GM12892 (cell line): Measurements from ENCODE around the gene ZNF711. TPM values are rescaled to one million over a fixed set of nuclear protein-coding genes. Genes with fewer than 3 reads are reported as not detected.
"Not testable (repeated sequence)": the region's sequence is repeated elsewhere in the genome, so short reads cannot be mapped to it uniquely, and the experiment has no call there.

ENCODE experiments used
- DNase-seq: peaks from one replicate; pipeline ENCODE4 v3.0.0; 2011; ENCODE audit not compliant: insufficient read length
- FAIRE-seq: peaks from 2 replicates; lab custom pipeline; 2011; peaks lifted over from hg19 to GRCh38; lab: Jason Lieb, UNC
- POLR2A ChIP-seq: IDR thresholded peaks from 2 replicates; pipeline ENCODE4 v1.6.1; 2011; ENCODE audit warnings: low read depth, low read length, control low read depth
- POLR2AphosphoS5 ChIP-seq: IDR thresholded peaks from 2 replicates; pipeline ENCODE4 v1.6.1; 2011; ENCODE audit warnings: low read depth, low read length, control low read depth
- TAF1 ChIP-seq: IDR thresholded peaks from 2 replicates; pipeline ENCODE4 v1.6.1; 2011; ENCODE audit warnings: low read depth, mild to moderate bottlenecking, control low read depth, low read length, borderline replicate concordance
- polyA plus RNA-seq: library from polyadenylated mRNA; unstranded; fragments of >200 nt; gene quantifications from one replicate; pipeline ENCODE4 v1.2.1, GENCODE V29; 2012; ENCODE audit warnings: missing spikeins, inconsistent platforms; ENCODE audit not compliant: missing spikeins

The ZNF711 gene
- polyA plus RNA-seq = 8.1 TPM

DNA sequence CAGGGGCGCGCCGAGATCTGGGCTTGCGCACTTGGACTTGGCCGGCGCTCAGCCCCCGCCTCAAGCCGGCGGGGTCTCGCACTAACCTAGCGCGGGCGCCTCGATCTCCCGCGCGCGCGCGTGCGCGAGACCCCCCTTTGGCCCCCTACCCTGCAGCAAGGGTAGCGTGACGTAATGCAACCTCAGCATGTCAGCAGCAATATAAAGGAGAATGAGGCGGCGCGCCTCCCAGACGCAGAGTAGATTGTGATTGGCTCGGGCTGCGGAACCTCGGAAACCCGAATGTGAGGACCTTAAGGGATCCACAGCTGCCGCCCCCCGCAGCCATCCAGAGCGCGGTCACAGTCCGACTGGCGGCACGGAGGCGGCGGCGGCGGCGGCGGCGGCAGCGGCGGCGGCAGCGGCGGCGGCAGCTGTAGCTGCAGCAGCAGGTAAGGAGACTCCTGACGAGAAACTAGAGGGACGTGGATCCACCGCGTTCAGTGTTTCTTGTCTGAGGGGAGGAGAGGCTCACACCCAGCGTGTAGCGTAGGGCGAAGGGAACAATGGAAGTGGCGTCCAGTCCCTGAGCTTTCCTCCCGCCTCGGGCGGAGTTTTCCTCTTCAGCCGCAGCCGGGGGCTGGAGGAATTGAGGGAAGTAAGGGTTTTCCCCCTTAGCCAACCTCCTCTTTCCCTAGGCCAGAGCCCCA is at the start of gene ZNF711, which contains the start of gene SATL1:
Gene ZNF711, plus strand, starts transcription at position 231 of the 689 bp plus-strand sequence. CDS start 3,582 bp downstream, outside the sequence.
Gene SATL1, minus strand, starts transcription at position 19 of the 689 bp plus-strand sequence. CDS start 134,811 bp downstream, outside the sequence.
- DNase-seq (peak; percentile 13), FAIRE-seq (peak; percentile 57)
- TF ChIP-seq TAF1 = no peak
- TF ChIP-seq POLR2AphosphoS5 = no peak
- no peak for TF ChIP-seq POLR2A

DNA sequence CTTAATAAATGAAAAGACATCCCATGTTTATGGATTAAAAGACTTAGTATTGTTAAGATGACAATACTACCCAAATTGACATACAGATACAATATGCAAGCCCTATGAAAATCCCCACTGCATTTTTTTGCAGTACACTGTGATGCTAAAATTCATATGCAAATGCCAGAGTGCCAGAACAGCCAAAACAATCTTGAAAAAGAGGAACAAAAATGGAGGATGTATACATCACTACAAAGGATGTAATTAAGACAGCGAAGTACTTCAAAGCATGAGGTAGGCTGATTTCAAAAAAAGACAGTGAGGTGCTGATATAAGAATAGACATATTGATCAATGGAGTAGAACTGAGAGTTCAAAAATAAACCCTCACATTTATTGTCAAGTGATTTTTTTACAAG is 47.5 kb upstream of the ZNF711 start:
- no peak for FAIRE-seq
- TF ChIP-seq POLR2AphosphoS5 (no peak), TAF1 (no peak), POLR2A (no peak)
- DNase-seq = no peak

DNA sequence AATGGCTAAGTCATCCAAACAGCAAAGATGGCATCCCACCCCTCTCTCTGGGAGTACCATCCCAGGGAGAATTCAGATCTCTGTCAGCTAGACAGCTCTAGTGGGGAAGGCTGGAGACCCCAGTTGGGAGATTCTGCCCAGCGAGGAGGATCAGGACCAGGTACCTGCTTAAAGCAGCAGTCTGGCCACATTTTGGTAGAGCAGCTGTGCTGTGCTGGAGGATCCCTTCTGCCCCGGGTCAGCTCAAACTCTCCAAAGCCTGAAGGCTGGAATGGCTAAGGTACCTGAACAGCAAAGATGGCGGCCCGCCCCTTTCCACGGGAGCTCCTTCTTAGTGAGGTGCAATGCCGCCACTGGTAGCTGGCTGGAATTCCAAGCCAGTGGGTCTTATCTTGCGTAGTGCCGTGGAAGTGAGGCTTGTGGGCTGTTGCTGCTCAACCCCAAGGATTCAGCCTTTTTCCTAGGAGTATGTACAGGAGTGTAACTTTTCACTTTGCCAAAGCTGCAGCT is 40.3 kb upstream of the ZNF711 start:
- DNase-seq = no peak
- FAIRE-seq = no peak
- no peak for TF ChIP-seq POLR2A

DNA sequence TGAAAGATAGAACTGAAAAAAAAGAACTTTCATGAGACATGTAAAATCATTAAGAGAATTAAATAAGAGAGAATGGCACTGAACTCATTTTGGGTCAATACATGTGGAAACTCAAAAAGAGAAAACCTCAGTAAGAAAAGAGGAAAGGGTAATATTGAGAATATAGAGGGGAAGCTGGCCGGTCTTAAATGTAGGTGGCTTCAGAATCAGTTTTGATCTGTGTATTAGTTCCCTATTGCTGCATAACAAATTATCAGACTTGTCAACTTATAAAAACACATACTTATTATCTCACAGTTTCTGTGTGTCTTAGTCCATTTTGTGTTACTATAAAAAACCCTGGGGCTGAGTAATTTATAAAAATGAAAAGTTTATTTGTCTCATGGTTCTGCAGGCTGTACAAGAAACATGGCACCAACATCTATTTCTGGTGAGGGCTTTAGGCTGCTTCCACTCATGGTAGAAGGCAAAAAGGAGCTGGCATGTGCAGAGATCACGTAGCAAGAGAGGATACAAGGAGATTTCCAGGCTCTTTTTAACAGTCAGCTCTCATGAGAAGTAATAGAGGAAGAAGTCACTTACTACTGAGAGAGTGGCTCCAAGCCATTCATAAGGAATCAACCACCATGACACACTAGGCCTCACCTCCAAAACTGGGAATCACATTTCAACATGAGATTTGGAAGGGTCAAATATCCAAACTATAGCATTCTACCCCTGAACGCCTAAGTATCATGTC is 29.8 kb upstream of the ZNF711 start:
- TF ChIP-seq POLR2AphosphoS5 = no peak
- no peak for TF ChIP-seq POLR2A
- TF ChIP-seq TAF1 = no peak
- FAIRE-seq = no peak
- no peak for DNase-seq

- TF ChIP-seq POLR2AphosphoS5 = no peak
- no peak for TF ChIP-seq TAF1
- TF ChIP-seq POLR2A = no peak
- no peak for DNase-seq
- FAIRE-seq = no peak
Observed at GRCh38 chrX:85215946-85216345, 27.8 kb upstream of the ZNF711 start.

GRCh38 chrX:85221361-85221760 is 22.4 kb upstream of the ZNF711 start:
- TF ChIP-seq TAF1 = no peak
- TF ChIP-seq POLR2AphosphoS5 = no peak
- no peak for TF ChIP-seq POLR2A
- no peak for DNase-seq
- no peak for FAIRE-seq

DNA sequence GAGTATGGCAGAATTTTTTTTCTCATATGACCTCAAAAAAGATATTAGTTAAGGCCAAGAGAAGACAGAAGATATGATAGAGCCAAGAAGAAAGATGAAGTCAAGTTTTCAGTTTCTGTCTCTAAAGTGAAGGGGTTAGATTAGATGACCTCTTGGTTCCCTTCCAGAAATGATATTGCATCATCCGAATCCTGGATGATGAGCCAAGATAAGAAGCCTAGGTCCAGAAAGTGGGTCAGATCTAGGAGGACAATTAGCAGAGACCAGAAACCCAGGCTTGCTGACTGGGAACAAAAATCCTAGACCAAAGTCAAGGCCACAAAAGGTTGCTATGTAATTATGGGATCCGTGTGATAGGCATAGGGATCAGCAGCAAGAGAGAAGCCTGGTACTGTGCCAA is 20.4 kb upstream of the ZNF711 start:
- FAIRE-seq (no peak), DNase-seq (no peak)

GRCh38 chrX:85243155-85243554 is 636 bp upstream of the ZNF711 start:
- FAIRE-seq (no peak), DNase-seq (no peak)
- TF ChIP-seq POLR2A (no peak), TAF1 (no peak), POLR2AphosphoS5 (no peak)

More for the DNA sequence above, 20.4 kb upstream of the ZNF711 start:
- TF ChIP-seq POLR2A (no peak), POLR2AphosphoS5 (no peak), TAF1 (no peak)

DNA sequence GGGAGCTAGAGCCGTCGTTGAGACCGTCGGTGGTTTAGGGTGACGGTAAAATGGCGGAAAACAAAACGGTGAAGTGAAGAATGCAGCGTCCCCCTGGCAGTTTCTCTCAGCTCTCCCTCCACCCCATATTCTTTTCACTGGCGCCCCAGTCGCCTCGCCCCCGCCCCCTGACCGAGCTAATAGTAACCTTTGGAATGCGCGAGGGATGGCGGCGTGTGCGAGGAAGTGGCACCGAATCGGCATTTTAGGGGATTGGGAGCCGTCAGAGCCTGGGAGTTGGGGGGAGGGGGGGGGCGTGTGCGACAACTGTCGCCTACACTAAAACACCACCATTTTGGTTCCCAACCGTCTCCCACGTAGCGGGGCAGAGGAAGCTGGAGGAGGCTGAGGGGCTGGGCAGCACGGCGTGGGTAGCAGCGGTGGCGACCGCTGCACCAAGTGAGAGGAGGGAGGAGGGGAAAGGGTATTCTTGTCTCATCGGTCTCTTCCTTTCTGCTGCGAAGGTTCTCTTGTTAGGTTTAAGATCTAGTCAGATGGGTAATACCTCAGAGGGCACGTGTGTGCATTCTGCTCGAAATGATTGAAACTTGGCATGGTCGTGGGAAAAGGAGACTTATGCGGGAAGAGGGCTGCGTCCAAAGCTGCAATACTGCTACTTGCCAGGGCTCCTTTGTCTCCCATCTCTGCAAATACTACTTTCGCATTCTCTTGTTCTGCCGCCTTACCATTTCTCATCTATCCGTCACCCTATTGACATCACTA is 840 bp downstream of the ZNF711 start:
- TF ChIP-seq POLR2A (no peak), POLR2AphosphoS5 (no peak), TAF1 (no peak)
- FAIRE-seq (no peak), DNase-seq (no peak)

- not testable (repeated sequence) for FAIRE-seq, DNase-seq
Observed at GRCh38 chrX:85285286-85285685, 41.5 kb downstream of the ZNF711 start.
